ENCODE measurements around the gene C1orf216.

Gene C1orf216

GRCh38 chr1:35708952-35709351 lies 9.7 kb downstream of the C1orf216 start:
- Histone ChIP-seq H3K9ac (ENCODE audit: low read length) (no peak overlapping the region), H3K4me3 (ENCODE audit: low read length) (no peak overlapping the region), H3K9me2 (replicated peaks; ENCODE audit: insufficient read depth, low read length) (no peaks in the 10 kb centered on the region), H3K36me3 (replicated peaks; ENCODE audit: insufficient read depth, low read length) (no peaks in the 10 kb centered on the region), H3K9me3 (replicated peaks; ENCODE audit: insufficient read depth, low read length) (no peaks in the 10 kb centered on the region), H3K27ac (ENCODE audit: low read length) (no peak overlapping the region), H3K79me2 (ENCODE audit: low read length) (0 out of 2 replicates have a peak, but pooled peaks cover 2% of the 10 kb centered on the region), H3K4me2 (ENCODE audit: low read depth, low read length) (no peak overlapping the region), H3K4me1 (ENCODE audit: low read length) (no peaks in the 10 kb centered on the region), H3K27me3 (replicated peaks; ENCODE audit: insufficient read depth, low read length) (no peaks in the 10 kb centered on the region), H3F3A (ENCODE audit: insufficient read depth, low read length) (no peaks in the 10 kb centered on the region), H4K20me1 (ENCODE audit: insufficient read depth, low read length) (no peaks in the 10 kb centered on the region), H2AFZ (ENCODE audit: low read length) (no peak overlapping the region)
- no peak for DNase-seq
- TF ChIP-seq EZH2 (optimal IDR thresholded peaks at IDR 0.05; ENCODE audit: low read depth, low read length): no peak

- H3K9ac ChIP-seq (ENCODE audit: low read length): no peak overlapping the region
- TF ChIP-seq EZH2 (optimal IDR thresholded peaks at IDR 0.05; ENCODE audit: low read depth, low read length) (no peak), EZH2phosphoT487 (IDR thresholded peaks at IDR 0.05; ENCODE audit: low read length) (no peak), CTCF (IDR thresholded peaks at IDR 0.05; ENCODE audit: low read length) (no peak)
- H3K9me3 ChIP-seq (replicated peaks; ENCODE audit: insufficient read depth, low read length): no peaks in the 10 kb centered on the region
- H3K27ac ChIP-seq (ENCODE audit: low read length): no peak overlapping the region
- no peaks in the 10 kb centered on the region for H3F3A ChIP-seq (ENCODE audit: insufficient read depth, low read length)
- no peak overlapping the region for H2AFZ ChIP-seq (ENCODE audit: low read length)
- no peaks in the 10 kb centered on the region for H4K20me1 ChIP-seq (ENCODE audit: insufficient read depth, low read length)
- peak overlapping the region; percentile 43; the same call in 1 of the 2 replicates for H3K4me3 ChIP-seq (ENCODE audit: low read length)
- H3K27me3 ChIP-seq (replicated peaks; ENCODE audit: insufficient read depth, low read length): no peaks in the 10 kb centered on the region
- H3K79me2 ChIP-seq (ENCODE audit: low read length): no peaks in the 10 kb centered on the region
- H3K36me3 ChIP-seq (replicated peaks; ENCODE audit: insufficient read depth, low read length): no peaks in the 10 kb centered on the region
- DNase-seq: no peak
- peak overlapping the region; percentile 81; the same call in 1 of the 2 replicates for H3K4me2 ChIP-seq (ENCODE audit: low read depth, low read length)
- no peaks in the 10 kb centered on the region for H3K4me1 ChIP-seq (ENCODE audit: low read length)
- H3K9me2 ChIP-seq (replicated peaks; ENCODE audit: insufficient read depth, low read length): no peaks in the 10 kb centered on the region
These were observed 10.2 kb downstream of the C1orf216 start for GRCh38 chr1:35708441-35708921.

GRCh38 chr1:35707601-35708440 lies 10.9 kb downstream of the C1orf216 start:
- Histone ChIP-seq H3K79me2 (ENCODE audit: low read length) (no peaks in the 10 kb centered on the region), H3K4me3 (ENCODE audit: low read length) (peak overlapping the region; percentile 45), H3K4me1 (ENCODE audit: low read length) (no peaks in the 10 kb centered on the region), H3K27me3 (replicated peaks; ENCODE audit: insufficient read depth, low read length) (no peaks in the 10 kb centered on the region), H3K27ac (ENCODE audit: low read length) (no peak overlapping the region), H4K20me1 (ENCODE audit: insufficient read depth, low read length) (no peaks in the 10 kb centered on the region), H3K9ac (ENCODE audit: low read length) (no peak overlapping the region), H3K9me3 (replicated peaks; ENCODE audit: insufficient read depth, low read length) (no peaks in the 10 kb centered on the region), H3F3A (ENCODE audit: insufficient read depth, low read length) (no peaks in the 10 kb centered on the region), H2AFZ (ENCODE audit: low read length) (peak overlapping the region; percentile 72), H3K36me3 (replicated peaks; ENCODE audit: insufficient read depth, low read length) (no peaks in the 10 kb centered on the region), H3K9me2 (replicated peaks; ENCODE audit: insufficient read depth, low read length) (no peaks in the 10 kb centered on the region), H3K4me2 (ENCODE audit: low read depth, low read length) (peak overlapping the region; percentile 81)
- peak; percentile 27 for DNase-seq
- TF ChIP-seq EZH2phosphoT487 (IDR thresholded peaks at IDR 0.05; ENCODE audit: low read length) (no peak), CTCF (IDR thresholded peaks at IDR 0.05; ENCODE audit: low read length) (no peak), EZH2 (optimal IDR thresholded peaks at IDR 0.05; ENCODE audit: low read depth, low read length) (no peak)

All from MM.1S (cell line).